ENCODE results near the gene PTGIS. TPM values are rescaled to one million over a fixed set of nuclear protein-coding genes. Genes with fewer than 3 reads are reported as not detected.

PTGIS gene
- polyA plus RNA-seq, 1 donor (not counting 4 experiments of a cell fraction or from before 2014, with no cell fraction given), result not detected

DNA sequence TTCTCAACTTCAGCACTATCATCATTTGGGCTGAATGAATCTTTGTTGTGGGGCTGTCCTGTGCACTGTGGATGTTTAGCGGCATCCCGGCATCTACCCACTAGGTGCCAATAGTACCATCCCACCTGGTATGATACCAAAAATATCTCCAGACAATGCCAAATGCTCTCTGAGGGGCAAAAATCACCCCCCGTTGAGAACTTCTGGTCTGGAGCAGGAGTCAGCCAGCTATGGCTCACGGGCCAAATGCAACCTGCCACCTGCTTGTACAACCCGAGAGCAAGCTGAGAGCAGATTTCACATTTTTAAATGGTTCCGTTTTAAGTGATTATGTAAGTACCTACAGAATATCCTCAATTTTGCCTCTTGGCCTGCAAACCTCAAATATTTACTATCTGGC, 112.2 kb downstream of the PTGIS start:
- no peak for DNase-seq (ENCODE audit: low read depth, low spot score)
- Histone ChIP-seq H3K4me3 (ENCODE audit: control insufficient read depth in 2 of 3, extremely low read depth in 1 of 3, insufficient read depth in 2 of 3, low read depth in 1 of 3, low read length in 3 of 3) (no peak overlapping the region), H3K27ac (ENCODE audit: control insufficient read depth, insufficient read depth, low read length) (no peak overlapping the region), H3K4me1 (ENCODE audit: control insufficient read depth, extremely low read depth, insufficient read depth, low read length) (peaks cover 2% of the 10 kb centered on the region), H2AFZ (ENCODE audit: control insufficient read depth, low read length) (no peak overlapping the region), H4K20me1 (ENCODE audit: control insufficient read depth, extremely low read depth, insufficient read depth, low read length) (no peaks in the 10 kb centered on the region), H3K9me1 (ENCODE audit: control insufficient read depth, extremely low read depth, insufficient read depth, low read length) (no peaks in the 10 kb centered on the region), H3K9me3 (ENCODE audit: control insufficient read depth, low read depth, low read length) (no peaks in the 10 kb centered on the region), H3K79me2 (ENCODE audit: control insufficient read depth, insufficient read depth, low read length) (no peaks in the 10 kb centered on the region), H3K4me2 (ENCODE audit: control insufficient read depth, extremely low read depth, insufficient read depth, low read depth, low read length) (no peak overlapping the region), H3K36me3 (ENCODE audit: control insufficient read depth in 2 of 2, extremely low read depth in 1 of 2, insufficient read depth in 2 of 2, low read length in 2 of 2) (no peaks in the 10 kb centered on the region), H3K9ac (ENCODE audit: control insufficient read depth, extremely low read depth, insufficient read depth, low read length) (no peak overlapping the region), H3K27me3 (ENCODE audit: control insufficient read depth, extremely low read depth, insufficient read depth, low read length) (peaks cover 43% of the 10 kb centered on the region)
- no peak for TF ChIP-seq EZH2 (IDR thresholded peaks at IDR 0.05; ENCODE audit: low read length)
- TF ChIP-seq, protein P1, sequence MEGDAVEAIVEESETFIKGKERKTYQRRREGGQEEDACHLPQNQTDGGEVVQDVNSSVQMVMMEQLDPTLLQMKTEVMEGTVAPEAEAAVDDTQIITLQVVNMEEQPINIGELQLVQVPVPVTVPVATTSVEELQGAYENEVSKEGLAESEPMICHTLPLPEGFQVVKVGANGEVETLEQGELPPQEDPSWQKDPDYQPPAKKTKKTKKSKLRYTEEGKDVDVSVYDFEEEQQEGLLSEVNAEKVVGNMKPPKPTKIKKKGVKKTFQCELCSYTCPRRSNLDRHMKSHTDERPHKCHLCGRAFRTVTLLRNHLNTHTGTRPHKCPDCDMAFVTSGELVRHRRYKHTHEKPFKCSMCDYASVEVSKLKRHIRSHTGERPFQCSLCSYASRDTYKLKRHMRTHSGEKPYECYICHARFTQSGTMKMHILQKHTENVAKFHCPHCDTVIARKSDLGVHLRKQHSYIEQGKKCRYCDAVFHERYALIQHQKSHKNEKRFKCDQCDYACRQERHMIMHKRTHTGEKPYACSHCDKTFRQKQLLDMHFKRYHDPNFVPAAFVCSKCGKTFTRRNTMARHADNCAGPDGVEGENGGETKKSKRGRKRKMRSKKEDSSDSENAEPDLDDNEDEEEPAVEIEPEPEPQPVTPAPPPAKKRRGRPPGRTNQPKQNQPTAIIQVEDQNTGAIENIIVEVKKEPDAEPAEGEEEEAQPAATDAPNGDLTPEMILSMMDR (optimal IDR thresholded peaks at IDR 0.05 in 1 of 3, IDR thresholded peaks at IDR 0.05 in 1 of 3, conservative IDR thresholded peaks at IDR 0.05 in 1 of 3; ENCODE audit: extremely low read depth in 1 of 3, insufficient read depth in 2 of 3, low read length in 3 of 3), result no peak
- FAIRE-seq, result no peak
- dilution Hi-C loops (cut with MboI; ENCODE audit: extremely low pct_ligation_motif_present, low sequenced_read_pairs), result no loop called here

Other genes with a start within 250 kb of the PTGIS start
- 0.03 TPM in 1 of 3 replicates, not detected in the others for gene KCNB1, start 85.5 kb downstream of the PTGIS start, polyA plus RNA-seq
- gene B4GALT5, start 145.7 kb upstream of the PTGIS start, polyA plus RNA-seq, result 20.1 to 27.8 TPM (median 23.5 TPM) in 3 replicates
- 1.2 to 1.9 TPM (median 1.9 TPM) in 3 replicates for gene SLC9A8, start 244.7 kb upstream of the PTGIS start, polyA plus RNA-seq

All from keratinocyte (primary cell).